Measurements from ENCODE around the gene C12orf50.

DNA sequence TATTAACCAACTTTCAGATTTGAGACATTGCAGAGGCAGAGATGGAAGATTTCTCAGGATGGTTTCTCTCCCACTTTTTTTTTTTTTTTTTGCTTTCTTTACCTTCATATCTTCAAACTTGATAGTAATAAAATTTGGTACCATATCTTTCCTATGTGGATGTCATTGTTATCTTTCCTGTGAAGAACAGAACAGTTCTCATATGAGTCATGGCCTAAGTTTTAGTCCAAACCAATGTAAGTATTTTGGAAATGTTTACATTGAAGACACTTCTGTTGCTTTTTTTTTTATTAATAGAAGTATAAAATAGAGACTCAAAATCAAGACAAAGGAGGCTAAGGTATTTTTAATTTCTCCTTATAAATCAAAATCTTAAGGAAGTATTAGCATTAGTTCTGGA, 95.2 kb downstream of the C12orf50 start:
- TF ChIP-seq, protein P1, sequence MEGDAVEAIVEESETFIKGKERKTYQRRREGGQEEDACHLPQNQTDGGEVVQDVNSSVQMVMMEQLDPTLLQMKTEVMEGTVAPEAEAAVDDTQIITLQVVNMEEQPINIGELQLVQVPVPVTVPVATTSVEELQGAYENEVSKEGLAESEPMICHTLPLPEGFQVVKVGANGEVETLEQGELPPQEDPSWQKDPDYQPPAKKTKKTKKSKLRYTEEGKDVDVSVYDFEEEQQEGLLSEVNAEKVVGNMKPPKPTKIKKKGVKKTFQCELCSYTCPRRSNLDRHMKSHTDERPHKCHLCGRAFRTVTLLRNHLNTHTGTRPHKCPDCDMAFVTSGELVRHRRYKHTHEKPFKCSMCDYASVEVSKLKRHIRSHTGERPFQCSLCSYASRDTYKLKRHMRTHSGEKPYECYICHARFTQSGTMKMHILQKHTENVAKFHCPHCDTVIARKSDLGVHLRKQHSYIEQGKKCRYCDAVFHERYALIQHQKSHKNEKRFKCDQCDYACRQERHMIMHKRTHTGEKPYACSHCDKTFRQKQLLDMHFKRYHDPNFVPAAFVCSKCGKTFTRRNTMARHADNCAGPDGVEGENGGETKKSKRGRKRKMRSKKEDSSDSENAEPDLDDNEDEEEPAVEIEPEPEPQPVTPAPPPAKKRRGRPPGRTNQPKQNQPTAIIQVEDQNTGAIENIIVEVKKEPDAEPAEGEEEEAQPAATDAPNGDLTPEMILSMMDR (IDR thresholded peaks at IDR 0.05 in 8 of 11, conservative IDR thresholded peaks at IDR 0.05 in 3 of 11) = no peak
- TF ChIP-seq POLR2A (IDR thresholded peaks at IDR 0.05) (no peak), POLR2AphosphoS5 (IDR thresholded peaks at IDR 0.05) (no peak)

Data from spleen (tissue), 7 donors.